Gastrocnemius medialis (tissue), 4 donors: Measurements from ENCODE around the gene OTOF. TPM values are rescaled to one million over a fixed set of nuclear protein-coding genes. Genes with fewer than 3 reads are reported as not detected.

ENCODE experiments used
- ATAC-seq, 2 donors: fragments of 150-250 bp; one replicate each; pipeline ENCODE4 v1.9.1; 2016
- DNase-seq, 2 donors: peaks; one replicate each; pipeline ENCODE4 v3.0.0-alpha.2; 2019
- H3K27ac ChIP-seq, 4 donors: fragments of 200-600 bp; sonication (generic); 1 replicate in 1 of 4; 2 replicates in 3 of 4; pipeline ENCODE4 v1.5.1; 2016 to 2018; ENCODE audit warnings: mild to moderate bottlenecking in 2 of 4, moderate library complexity in 1 of 4
- H3K27me3 ChIP-seq, 3 donors: fragments of 200-600 bp; sonication (generic) in 2 of 3; 1 replicate in 1 of 3; 2 replicates in 2 of 3; pipeline versions ENCODE4 v1.5.1 to v1.6.0; 2016 to 2019; ENCODE audit warnings: mild to moderate bottlenecking in 1 of 3, moderate library complexity in 1 of 3
- H3K36me3 ChIP-seq, 2 donors: fragments of 200-600 bp; sonication (generic) in 1 of 2; one replicate each; pipeline ENCODE4 v1.5.1; 2017 to 2018
- H3K4me1 ChIP-seq, 2 donors: fragments of 200-600 bp; sonication (generic) in 1 of 2; one replicate each; pipeline ENCODE4 v1.5.1; 2016 to 2017; ENCODE audit warnings: mild to moderate bottlenecking in 2 of 2
- H3K4me3 ChIP-seq, 4 donors: fragments of 200-600 bp; sonication (generic) in 3 of 4; 1 replicate in 1 of 4; 2 replicates in 3 of 4; pipeline ENCODE4 v1.5.1; 2016 to 2019; ENCODE audit warnings: mild to moderate bottlenecking in 2 of 4
- H3K9me3 ChIP-seq, 3 donors: fragments of 200-600 bp; sonication (generic) in 2 of 3; 1 replicate in 1 of 3; 2 replicates in 2 of 3; pipeline ENCODE4 v1.5.1; 2016 to 2019
- POLR2A ChIP-seq, 2 donors: fragments of 450-650 bp; IDR thresholded peaks; one replicate each; pipeline ENCODE4 v1.6.1; 2017; ENCODE audit warnings: antibody characterized with exemption in 2 of 2, mild to moderate bottlenecking in 2 of 2, moderate library complexity in 2 of 2
- in situ Hi-C, 4 donors: fragments of 200-750 bp; cut with MboI; loops; one replicate each; pipeline versions ENCODE4 v1.15.0 to v1.8.0; 2017; ENCODE audit warnings: low sequenced_read_pairs in 4 of 4
- intact Hi-C: fragments of 100-400 bp; cut with DNase I; formaldehyde crosslinking; loops from one replicate; pipeline ENCODE4 v1.15.1; 2023; ENCODE audit warnings: low total_unique reads
- total RNA-seq, 4 donors: library from RNA; depleted of rRNA; stranded (reverse); fragments of >200 nt; gene quantifications; one replicate each; pipeline versions ENCODE4 v1.1.0 to v1.2.3, GENCODE V29; 2016
- TF ChIP-seq, protein P1 (sequence below), 5 experiments: fragments of 450-650 bp in 3 of 5; fragments of 200-600 bp in 2 of 5; sonication (generic) in 2 of 5; IDR thresholded peaks in 4 of 5; conservative IDR thresholded peaks in 1 of 5; 1 replicate in 4 of 5; 2 replicates in 1 of 5; pipeline ENCODE4 v1.5.1; 2016 to 2019; ENCODE audit warnings: antibody characterized with exemption in 5 of 5, mild to moderate bottlenecking in 3 of 5, moderate library complexity in 3 of 5

OTOF gene
- total RNA-seq, 4 donors from 2014 or later: 0.09 to 0.46 TPM; not detected in 2

DNA sequence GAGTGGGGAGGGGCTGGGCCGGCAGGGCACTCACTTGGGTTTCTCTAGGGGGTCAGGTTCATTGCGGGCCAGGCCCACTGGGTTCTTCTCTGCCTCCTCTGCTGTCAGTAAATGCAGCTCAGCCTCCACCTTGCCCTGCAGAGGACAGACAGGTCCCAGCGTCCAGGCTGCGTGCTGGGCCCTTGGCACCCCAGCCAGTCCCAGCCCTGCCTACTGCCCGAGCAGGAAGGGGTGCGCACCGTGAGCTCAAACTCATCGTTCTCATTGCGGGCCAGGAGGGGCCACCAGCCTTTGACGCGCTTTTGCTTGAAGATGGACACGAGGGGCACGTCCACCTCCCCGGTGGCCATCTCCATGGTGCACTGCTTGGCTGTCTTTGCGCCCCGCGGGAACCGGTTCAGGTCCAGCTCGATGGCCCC is 17.3 kb downstream of the OTOF start:
- H3K4me1 ChIP-seq: peaks cover 0 to 9% of the 10 kb centered on the region in 2 donors
- ATAC-seq (no peak), DNase-seq (no peak)
- no peak for TF ChIP-seq POLR2A (IDR thresholded peaks at IDR 0.05)
- TF ChIP-seq, protein P1, sequence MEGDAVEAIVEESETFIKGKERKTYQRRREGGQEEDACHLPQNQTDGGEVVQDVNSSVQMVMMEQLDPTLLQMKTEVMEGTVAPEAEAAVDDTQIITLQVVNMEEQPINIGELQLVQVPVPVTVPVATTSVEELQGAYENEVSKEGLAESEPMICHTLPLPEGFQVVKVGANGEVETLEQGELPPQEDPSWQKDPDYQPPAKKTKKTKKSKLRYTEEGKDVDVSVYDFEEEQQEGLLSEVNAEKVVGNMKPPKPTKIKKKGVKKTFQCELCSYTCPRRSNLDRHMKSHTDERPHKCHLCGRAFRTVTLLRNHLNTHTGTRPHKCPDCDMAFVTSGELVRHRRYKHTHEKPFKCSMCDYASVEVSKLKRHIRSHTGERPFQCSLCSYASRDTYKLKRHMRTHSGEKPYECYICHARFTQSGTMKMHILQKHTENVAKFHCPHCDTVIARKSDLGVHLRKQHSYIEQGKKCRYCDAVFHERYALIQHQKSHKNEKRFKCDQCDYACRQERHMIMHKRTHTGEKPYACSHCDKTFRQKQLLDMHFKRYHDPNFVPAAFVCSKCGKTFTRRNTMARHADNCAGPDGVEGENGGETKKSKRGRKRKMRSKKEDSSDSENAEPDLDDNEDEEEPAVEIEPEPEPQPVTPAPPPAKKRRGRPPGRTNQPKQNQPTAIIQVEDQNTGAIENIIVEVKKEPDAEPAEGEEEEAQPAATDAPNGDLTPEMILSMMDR (IDR thresholded peaks at IDR 0.05 in 4 of 5, conservative IDR thresholded peaks at IDR 0.05 in 1 of 5): no peak
- in situ Hi-C loops: no loop called here
- intact Hi-C loops: no loop called here
- H3K9me3 ChIP-seq: no peaks in the 10 kb centered on the region
- no peak overlapping the region for H3K27ac ChIP-seq
- no peaks in the 10 kb centered on the region for H3K36me3 ChIP-seq
- no peaks in the 10 kb centered on the region for H3K27me3 ChIP-seq
- no peak overlapping the region for H3K4me3 ChIP-seq

DNA sequence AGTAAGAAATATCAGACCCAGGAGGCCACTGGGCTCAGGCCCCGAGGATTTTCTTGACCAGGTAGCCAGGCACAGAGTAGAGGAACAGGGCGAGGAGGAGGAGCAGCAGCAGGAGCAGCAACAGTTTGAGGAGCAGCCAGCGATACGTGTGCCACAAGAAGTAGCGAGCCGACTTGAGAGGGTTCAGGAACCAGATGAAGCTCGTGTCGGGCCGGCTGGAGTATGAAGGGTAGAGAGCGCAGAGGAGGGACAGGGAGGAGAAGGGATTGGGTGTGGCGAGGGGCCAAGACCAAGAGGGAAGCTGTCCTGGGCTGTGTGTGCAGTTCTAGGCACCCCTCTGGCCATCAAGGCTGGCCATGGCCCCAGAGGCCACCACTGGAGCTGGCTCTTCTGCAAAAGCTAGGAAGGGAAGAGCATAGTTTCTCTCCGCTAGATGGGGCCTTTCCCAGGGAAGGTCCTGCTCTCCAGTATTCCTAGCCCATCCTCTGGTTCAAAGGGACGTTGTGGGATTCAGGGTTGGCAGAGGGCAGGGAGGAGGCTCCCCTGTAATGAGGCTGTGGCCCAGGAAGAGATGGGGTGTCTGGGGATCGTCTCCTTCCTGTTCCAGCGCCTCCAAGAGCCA is 17.8 kb downstream of the OTOF start:
- Histone ChIP-seq H3K4me3 (no peak overlapping the region), H3K27ac (no peak overlapping the region), H3K27me3 (no peaks in the 10 kb centered on the region), H3K9me3 (no peaks in the 10 kb centered on the region), H3K4me1 (peaks cover 0 to 9% of the 10 kb centered on the region in 2 donors), H3K36me3 (no peaks in the 10 kb centered on the region)
- intact Hi-C loops: no loop called here
- TF ChIP-seq, protein P1 (IDR thresholded peaks at IDR 0.05 in 4 of 5, conservative IDR thresholded peaks at IDR 0.05 in 1 of 5): no peak
- TF ChIP-seq POLR2A (IDR thresholded peaks at IDR 0.05): no peak
- ATAC-seq: no peak
- in situ Hi-C loops: no loop called here
- DNase-seq: no peak

DNA sequence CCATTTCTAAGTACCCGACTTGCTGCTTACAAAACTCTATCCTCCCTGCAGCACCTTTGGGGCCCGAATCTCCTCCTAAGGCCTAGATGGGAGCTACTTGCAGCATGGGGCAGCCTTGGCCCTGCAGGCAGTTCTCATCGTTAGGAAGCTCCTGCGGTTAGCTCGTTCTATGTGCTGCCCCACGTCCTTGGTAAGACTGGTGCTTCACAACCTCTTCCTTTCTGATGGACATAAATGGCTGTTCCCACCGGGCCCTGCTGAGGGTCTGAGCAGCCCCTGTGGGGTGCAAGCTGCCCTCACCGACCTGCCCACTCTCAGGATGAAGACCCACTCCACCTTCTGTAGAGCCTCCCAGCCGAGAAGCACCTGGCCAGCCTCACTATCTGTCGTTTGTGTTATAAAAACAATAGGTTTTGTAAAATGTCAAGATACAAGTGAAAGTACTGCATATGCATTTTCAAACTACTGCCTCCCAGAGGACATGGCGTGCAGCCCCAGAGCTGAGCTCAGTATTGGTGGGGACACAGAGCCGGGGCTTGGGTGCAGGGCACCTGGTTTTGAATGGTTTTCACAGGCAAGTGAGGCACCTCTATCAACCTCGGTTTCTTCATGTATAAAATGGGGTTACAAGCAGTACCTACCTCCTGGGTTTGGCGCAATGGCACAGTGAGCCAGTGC is 19.4 kb downstream of the OTOF start:
- no peaks in the 10 kb centered on the region for H3K36me3 ChIP-seq
- in situ Hi-C loops: no loop called here
- intact Hi-C loops: no loop called here
- no peak for ATAC-seq
- no peaks in the 10 kb centered on the region for H3K27me3 ChIP-seq
- H3K4me1 ChIP-seq: peaks cover 0 to 9% of the 10 kb centered on the region in 2 donors
- H3K4me3 ChIP-seq: no peak overlapping the region
- no peak for DNase-seq
- no peak for TF ChIP-seq POLR2A (IDR thresholded peaks at IDR 0.05)
- TF ChIP-seq, protein P1 (IDR thresholded peaks at IDR 0.05 in 4 of 5, conservative IDR thresholded peaks at IDR 0.05 in 1 of 5): no peak
- no peak overlapping the region for H3K27ac ChIP-seq
- no peaks in the 10 kb centered on the region for H3K9me3 ChIP-seq

DNA sequence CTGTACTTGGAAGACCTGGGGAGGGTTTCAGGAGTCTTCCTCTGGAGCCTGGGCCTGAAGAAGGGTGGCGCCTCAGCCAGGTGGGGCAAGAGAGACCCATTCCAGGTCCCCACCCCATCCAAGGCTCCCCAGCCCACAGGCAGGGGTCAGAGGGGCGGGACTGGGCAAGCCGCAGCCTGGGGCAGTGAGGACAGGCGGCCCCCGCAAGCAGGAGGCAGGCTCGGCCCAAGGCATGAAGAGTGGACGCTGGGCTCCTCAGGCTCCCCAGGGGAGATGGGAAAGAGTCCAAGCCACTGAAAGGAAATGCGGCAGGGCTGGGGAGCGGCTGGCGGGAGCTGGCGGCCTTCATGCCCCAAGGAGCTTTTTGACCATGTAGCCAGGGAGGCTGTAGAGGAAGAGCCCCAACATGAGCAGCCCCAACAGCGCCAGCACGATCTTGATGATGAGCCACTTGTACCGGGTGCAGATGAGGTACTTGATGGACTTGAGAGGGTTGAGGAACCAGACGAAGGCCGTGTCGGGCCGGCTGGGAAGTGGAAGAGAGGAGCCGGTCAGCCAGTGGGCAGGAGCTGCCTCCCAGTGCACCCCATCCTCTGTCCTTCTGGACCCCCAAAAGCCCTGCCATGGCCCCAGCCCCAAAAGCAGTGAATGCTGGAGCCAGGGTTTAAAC is 20.1 kb downstream of the OTOF start:
- in situ Hi-C loops (no loop called here), intact Hi-C loops (no loop called here)
- peaks cover 0 to 9% of the 10 kb centered on the region in 2 donors for H3K4me1 ChIP-seq
- no peak for DNase-seq
- no peak overlapping the region for H3K27ac ChIP-seq
- no peak for ATAC-seq
- no peaks in the 10 kb centered on the region for H3K36me3 ChIP-seq
- no peaks in the 10 kb centered on the region for H3K27me3 ChIP-seq
- no peaks in the 10 kb centered on the region for H3K9me3 ChIP-seq
- TF ChIP-seq POLR2A (IDR thresholded peaks at IDR 0.05): no peak
- TF ChIP-seq, protein P1 (IDR thresholded peaks at IDR 0.05 in 4 of 5, conservative IDR thresholded peaks at IDR 0.05 in 1 of 5): no peak
- no peak overlapping the region for H3K4me3 ChIP-seq
